Measurements from ENCODE around the gene BBS9.

BBS9 gene

GRCh38 chr7:33109758-33110238 is 19.6 kb upstream of the BBS9 start:
- Histone ChIP-seq H3K36me3 (no peaks in the 10 kb centered on the region), H3K4me3 (ENCODE audit: low read depth in 1 of 2, low read length in 1 of 2) (peak overlapping the region; percentile 73 to 76), H3K27me3 (peaks cover 43% of the 10 kb centered on the region), H3K4me1 (ENCODE audit: control insufficient read depth in 1 of 2, insufficient read depth in 1 of 2, low read depth in 1 of 2, low read length in 1 of 2) (peaks cover 22 to 26% of the 10 kb centered on the region in 2 experiments), H3K9me3 (no peaks in the 10 kb centered on the region), H3K27ac (no peak overlapping the region)
- no peak for TF ChIP-seq CTCF (IDR thresholded peaks at IDR 0.05)

- TF ChIP-seq CTCF (IDR thresholded peaks at IDR 0.05): no peak
Measured at GRCh38 chr7:33111614-33112013, 17.8 kb upstream of the BBS9 start.

GRCh38 chr7:33114976-33115375 is 14.4 kb upstream of the BBS9 start:
- H3K4me3 ChIP-seq (ENCODE audit: low read depth in 1 of 2, low read length in 1 of 2): no peak overlapping the region
- H3K4me1 ChIP-seq (ENCODE audit: control insufficient read depth in 1 of 2, insufficient read depth in 1 of 2, low read depth in 1 of 2, low read length in 1 of 2): peaks cover 1% of the 10 kb centered on the region in 2 experiments
- TF ChIP-seq CTCF (IDR thresholded peaks at IDR 0.05): no peak
- H3K27me3 ChIP-seq: peaks cover 54% of the 10 kb centered on the region
- no peaks in the 10 kb centered on the region for H3K36me3 ChIP-seq
- H3K9me3 ChIP-seq: no peaks in the 10 kb centered on the region
- no peak overlapping the region for H3K27ac ChIP-seq

More at GRCh38 chr7:33111614-33112013, 17.8 kb upstream of the BBS9 start:
- peaks cover 22 to 26% of the 10 kb centered on the region in 2 experiments for H3K4me1 ChIP-seq (ENCODE audit: control insufficient read depth in 1 of 2, insufficient read depth in 1 of 2, low read depth in 1 of 2, low read length in 1 of 2)
- H3K9me3 ChIP-seq: no peaks in the 10 kb centered on the region
- H3K27ac ChIP-seq: no peak overlapping the region
- H3K36me3 ChIP-seq: no peaks in the 10 kb centered on the region
- peaks cover 53% of the 10 kb centered on the region for H3K27me3 ChIP-seq
- H3K4me3 ChIP-seq (ENCODE audit: low read depth in 1 of 2, low read length in 1 of 2): no peak overlapping the region

GRCh38 chr7:33118383-33118782 is 11.0 kb upstream of the BBS9 start:
- Histone ChIP-seq H3K4me1 (ENCODE audit: control insufficient read depth in 1 of 2, insufficient read depth in 1 of 2, low read depth in 1 of 2, low read length in 1 of 2) (no peaks in the 10 kb centered on the region), H3K27ac (no peak overlapping the region), H3K27me3 (peaks cover 21% of the 10 kb centered on the region), H3K4me3 (ENCODE audit: low read depth in 1 of 2, low read length in 1 of 2) (no peak overlapping the region), H3K9me3 (no peaks in the 10 kb centered on the region), H3K36me3 (no peaks in the 10 kb centered on the region)
- no peak for TF ChIP-seq CTCF (IDR thresholded peaks at IDR 0.05)

GRCh38 chr7:33127085-33127484 is 2.3 kb upstream of the BBS9 start:
- peaks cover 10 to 17% of the 10 kb centered on the region in 2 experiments for H3K4me1 ChIP-seq (ENCODE audit: control insufficient read depth in 1 of 2, insufficient read depth in 1 of 2, low read depth in 1 of 2, low read length in 1 of 2)
- no peak overlapping the region for H3K4me3 ChIP-seq (ENCODE audit: low read depth in 1 of 2, low read length in 1 of 2)
- no peaks in the 10 kb centered on the region for H3K9me3 ChIP-seq
- no peak for TF ChIP-seq CTCF (IDR thresholded peaks at IDR 0.05)
- H3K36me3 ChIP-seq: no peaks in the 10 kb centered on the region
- H3K27me3 ChIP-seq: no peaks in the 10 kb centered on the region
- H3K27ac ChIP-seq: no peak overlapping the region

GRCh38 chr7:33128631-33128989 is 754 bp upstream of the BBS9 start:
- Histone ChIP-seq H3K27ac (peak overlapping the region; percentile 82), H3K4me3 (ENCODE audit: low read depth in 1 of 2, low read length in 1 of 2) (peak overlapping the region; percentile 69 to 82), H3K27me3 (no peaks in the 10 kb centered on the region), H3K9me3 (no peaks in the 10 kb centered on the region), H3K4me1 (ENCODE audit: control insufficient read depth in 1 of 2, insufficient read depth in 1 of 2, low read depth in 1 of 2, low read length in 1 of 2) (peaks cover 10 to 17% of the 10 kb centered on the region in 2 experiments), H3K36me3 (no peaks in the 10 kb centered on the region)
- no peak for TF ChIP-seq CTCF (IDR thresholded peaks at IDR 0.05)
